ENCODE measurements around the gene STK32B.

DNA sequence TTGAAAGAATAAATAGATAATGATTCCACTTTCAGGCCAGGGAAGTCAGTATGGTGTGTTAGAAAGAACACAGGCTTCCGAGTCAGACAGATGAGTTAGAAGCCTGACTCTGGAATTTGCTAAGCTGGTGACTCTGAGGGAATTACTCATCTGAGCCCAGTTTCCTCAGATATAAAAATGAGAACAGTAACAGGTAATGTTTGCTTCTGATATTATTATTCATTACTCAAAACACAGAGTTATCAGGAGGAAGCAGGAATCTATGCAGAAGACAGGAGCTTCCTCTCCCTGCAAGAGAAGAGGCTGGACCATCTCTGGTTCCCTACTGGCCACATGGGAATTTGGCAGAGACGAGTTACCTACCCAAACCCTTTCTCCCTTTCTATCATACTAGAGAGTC, 494.0 kb downstream of the STK32B start:
- TF ChIP-seq, protein P1, sequence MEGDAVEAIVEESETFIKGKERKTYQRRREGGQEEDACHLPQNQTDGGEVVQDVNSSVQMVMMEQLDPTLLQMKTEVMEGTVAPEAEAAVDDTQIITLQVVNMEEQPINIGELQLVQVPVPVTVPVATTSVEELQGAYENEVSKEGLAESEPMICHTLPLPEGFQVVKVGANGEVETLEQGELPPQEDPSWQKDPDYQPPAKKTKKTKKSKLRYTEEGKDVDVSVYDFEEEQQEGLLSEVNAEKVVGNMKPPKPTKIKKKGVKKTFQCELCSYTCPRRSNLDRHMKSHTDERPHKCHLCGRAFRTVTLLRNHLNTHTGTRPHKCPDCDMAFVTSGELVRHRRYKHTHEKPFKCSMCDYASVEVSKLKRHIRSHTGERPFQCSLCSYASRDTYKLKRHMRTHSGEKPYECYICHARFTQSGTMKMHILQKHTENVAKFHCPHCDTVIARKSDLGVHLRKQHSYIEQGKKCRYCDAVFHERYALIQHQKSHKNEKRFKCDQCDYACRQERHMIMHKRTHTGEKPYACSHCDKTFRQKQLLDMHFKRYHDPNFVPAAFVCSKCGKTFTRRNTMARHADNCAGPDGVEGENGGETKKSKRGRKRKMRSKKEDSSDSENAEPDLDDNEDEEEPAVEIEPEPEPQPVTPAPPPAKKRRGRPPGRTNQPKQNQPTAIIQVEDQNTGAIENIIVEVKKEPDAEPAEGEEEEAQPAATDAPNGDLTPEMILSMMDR (IDR thresholded peaks at IDR 0.05) = no peak
- no peak for TF ChIP-seq POLR2A (IDR thresholded peaks at IDR 0.05)

All from heart left ventricle (tissue), 13 donors.